IMR-90 (cell line): ENCODE measurements around the gene STX8. TPM values are rescaled to one million over a fixed set of nuclear protein-coding genes. Genes with fewer than 3 reads are reported as not detected.

ENCODE experiments used
- ATAC-seq: fragments of 200-7000 bp; cut with Tn5 transposase; 2 replicates; pipeline ENCODE4 v1.9.1; 2020; ENCODE audit warnings: low read depth, mild to moderate bottlenecking, moderate library complexity
- BruUV-seq: library from RNA; stranded (reverse); fragments of 400-500 nt; replicated peaks from 2 replicates; lab custom pipeline; 2021; lab: Mats Ljungman, UMichigan
- CTCF ChIA-PET: fragments of 300-600 bp; formaldehyde crosslinking; extraction: SDS; loops from one replicate; lab custom pipeline; 2021; ENCODE audit warnings: antibody characterized with exemption; lab: Yijun Ruan, JAX
- POLR2A ChIA-PET: fragments of 300-600 bp; sonication (Branson Sonifier 250); formaldehyde crosslinking; loops from one replicate; lab custom pipeline; 2022; ENCODE audit warnings: antibody characterized with exemption; ENCODE audit not compliant: unreplicated experiment; lab: Charles Lee
- DNase-seq: peaks from one replicate; pipeline ENCODE4 v3.0.0; 2013
- H2AFZ ChIP-seq: replicated peaks from 2 replicates; pipeline ENCODE3; 2013; ENCODE audit warnings: low read length, mild to moderate bottlenecking; ENCODE audit not compliant: poor library complexity
- H2AK5ac ChIP-seq: 2 replicates; pipeline ENCODE4 v1.6.1; 2013; ENCODE audit warnings: low read depth, low read length, inconsistent platforms
- H2AK9ac ChIP-seq: replicated peaks from 2 replicates; pipeline ENCODE3; 2013; ENCODE audit warnings: mild to moderate bottlenecking, low read depth, low read length, moderate library complexity; ENCODE audit not compliant: poor library complexity
- H2BK120ac ChIP-seq: 2 replicates; pipeline ENCODE4 v1.6.1; 2013; ENCODE audit warnings: low read depth, low read length, inconsistent platforms
- H2BK15ac ChIP-seq: 3 replicates; pipeline ENCODE4 v1.6.1; 2013; ENCODE audit warnings: low read depth, low read length, inconsistent platforms
- H2BK20ac ChIP-seq: 2 replicates; pipeline ENCODE4 v1.6.1; 2013; ENCODE audit warnings: low read depth, mild to moderate bottlenecking, inconsistent platforms, low read length, moderate library complexity
- H2BK5ac ChIP-seq: 2 replicates; pipeline ENCODE4 v1.6.1; 2013; ENCODE audit warnings: mild to moderate bottlenecking, low read depth, low read length, inconsistent platforms; ENCODE audit not compliant: poor library complexity, severe bottlenecking
- H3K14ac ChIP-seq: replicated peaks from 2 replicates; pipeline ENCODE4 v1.6.1; 2013; ENCODE audit warnings: low read depth, low read length, inconsistent platforms
- H3K18ac ChIP-seq: 2 replicates; pipeline ENCODE4 v1.6.1; 2013; ENCODE audit warnings: low read depth, low read length, control low read depth
- H3K23ac ChIP-seq: 2 replicates; pipeline ENCODE4 v1.6.1; 2013; ENCODE audit warnings: low read depth, low read length, inconsistent platforms
- H3K27ac ChIP-seq: 2 replicates; pipeline ENCODE4 v1.5.1; 2013; ENCODE audit warnings: mild to moderate bottlenecking, control low read depth, low read length; ENCODE audit not compliant: insufficient read depth
- H3K27me3 ChIP-seq: 2 replicates; pipeline ENCODE4 v1.6.1; 2013; ENCODE audit warnings: low read length; ENCODE audit not compliant: control insufficient read depth, insufficient read depth
- H3K36me3 ChIP-seq: 2 replicates; pipeline ENCODE4 v1.6.1; 2013; ENCODE audit warnings: low read length, mixed read lengths; ENCODE audit not compliant: control insufficient read depth, insufficient read depth
- H3K4ac ChIP-seq: 2 replicates; pipeline ENCODE4 v1.6.1; 2013; ENCODE audit warnings: low read depth, low read length, inconsistent platforms
- H3K4me1 ChIP-seq: 2 replicates; pipeline ENCODE4 v1.6.1; 2013; ENCODE audit warnings: low read length, mixed read lengths; ENCODE audit not compliant: control insufficient read depth, insufficient read depth
- H3K4me2 ChIP-seq: 2 replicates; pipeline ENCODE4 v1.6.1; 2013; ENCODE audit warnings: low read depth, mild to moderate bottlenecking, control low read depth, low read length, moderate library complexity
- H3K4me3 ChIP-seq: 2 replicates; pipeline ENCODE4 v1.5.1; 2013; ENCODE audit warnings: low read depth, mild to moderate bottlenecking, control low read depth, low read length, moderate library complexity; ENCODE audit not compliant: insufficient read depth
- H3K56ac ChIP-seq: 2 replicates; pipeline ENCODE4 v1.6.1; 2013; ENCODE audit warnings: low read length, inconsistent platforms; ENCODE audit not compliant: insufficient read depth; ENCODE audit errors: extremely low read depth
- H3K79me1 ChIP-seq, 2 experiments: 2 replicates each; pipeline ENCODE4 v1.6.1; 2013; ENCODE audit warnings: low read length in 2 of 2, inconsistent platforms in 1 of 2, low read depth in 1 of 2
- H3K9ac ChIP-seq: 2 replicates; pipeline ENCODE4 v1.6.1; 2013; ENCODE audit warnings: low read depth, low read length, control low read depth
- H3K9me1 ChIP-seq: 2 replicates; pipeline ENCODE4 v1.6.1; 2013; ENCODE audit warnings: low read length, inconsistent platforms; ENCODE audit not compliant: insufficient read depth
- H3K9me3 ChIP-seq: 2 replicates; pipeline ENCODE4 v1.6.1; 2013; ENCODE audit warnings: low read length; ENCODE audit not compliant: control insufficient read depth, insufficient read depth
- H4K20me1 ChIP-seq: 2 replicates; pipeline ENCODE4 v1.6.1; 2013; ENCODE audit warnings: low read length, inconsistent platforms; ENCODE audit not compliant: insufficient read depth
- H4K5ac ChIP-seq: 2 replicates; pipeline ENCODE4 v1.6.1; 2013; ENCODE audit warnings: mild to moderate bottlenecking, low read depth, low read length, control low read depth
- H4K8ac ChIP-seq, 2 experiments: 2 replicates each; pipeline ENCODE4 v1.6.1; 2013; ENCODE audit warnings: low read depth in 2 of 2, low read length in 2 of 2, control low read depth in 1 of 2, inconsistent platforms in 1 of 2
- H4K91ac ChIP-seq: 2 replicates; pipeline ENCODE4 v1.6.1; 2013; ENCODE audit warnings: low read depth, low read length, inconsistent platforms; ENCODE audit not compliant: insufficient read depth
- FOS ChIP-seq: fragments of 150-350 bp; IDR thresholded peaks from 2 replicates; pipeline ENCODE4 v1.6.1; 2016; ENCODE audit warnings: low read depth, low read length
- RFX5 ChIP-seq: IDR thresholded peaks from 2 replicates; pipeline ENCODE4 v1.8.0; 2012; ENCODE audit warnings: low read depth, mild to moderate bottlenecking, low read length, moderate library complexity
- WGBS, 2 experiments: methylation state at CpG; one replicate each; pipeline versions ENCODE4 v1.1.5 to v1.1.7; 2013; ENCODE audit warnings: missing lambda C conversion rate in 2 of 2; ENCODE audit not compliant: insufficient read length in 1 of 2; ENCODE audit errors: extremely low coverage in 2 of 2; 5-methylcytosine and 5-hydroxymethylcytosine counted together
- dilution Hi-C: fragments of 300-500 bp; cut with HindIII; formaldehyde crosslinking; loops from one replicate; pipeline ENCODE4 v1.14.3; 2018; ENCODE audit warnings: low sequenced_read_pairs; ENCODE audit not compliant: unreplicated experiment
- in situ Hi-C: fragments of 300-500 bp; cut with MboI; formaldehyde crosslinking; loops from 3 replicates; pipeline ENCODE4 v1.14.3; 2019; ENCODE audit warnings: low sequenced_read_pairs, inconsistent platforms, mixed read lengths
- intact Hi-C: fragments of 100-400 bp; cut with micrococcal nuclease; formaldehyde crosslinking; loops from 2 replicates; pipeline ENCODE4 v1.10.0; 2022
- polyA plus RNA-seq, 3 experiments: library from polyadenylated mRNA; depleted of rRNA; stranded (reverse); fragments of >200 nt; gene quantifications; 2 replicates each; pipeline ENCODE4 v1.2.3, GENCODE V29; 2012; ENCODE audit warnings: low replicate concordance in 1 of 3
- total RNA-seq: library from RNA; depleted of rRNA; stranded (reverse); fragments of >200 nt; gene quantifications from 2 replicates; pipeline ENCODE4 v1.2.3, GENCODE V29; 2012

The STX8 gene
- total and polyA plus RNA-seq, 2 of the 4 experiments (the other 2 are of a cell fraction) = 26.5 to 47.0 TPM

DNA sequence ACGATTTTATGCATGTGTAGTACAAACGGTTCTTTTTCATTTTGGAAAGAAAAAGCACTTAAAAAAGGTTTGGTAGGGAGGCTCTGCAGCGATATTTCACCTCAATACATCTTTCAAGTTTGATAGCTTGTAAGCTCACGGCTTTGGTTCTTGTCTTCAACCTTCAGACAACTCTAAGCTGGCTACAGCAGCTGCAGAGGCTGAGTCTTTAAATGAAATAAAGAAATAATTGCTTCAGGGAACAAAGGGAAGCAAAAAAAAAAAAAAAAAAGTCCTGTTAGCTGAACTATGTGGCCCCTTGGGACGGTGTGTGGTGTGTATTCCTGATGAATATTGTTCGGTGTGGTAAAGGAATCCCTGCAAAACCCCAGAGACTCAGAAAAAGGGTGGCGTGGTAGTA is 289.2 kb downstream of the STX8 start:
- no peak for ATAC-seq
- no peak overlapping the region for H4K91ac ChIP-seq
- no peaks in the 10 kb centered on the region for H3K79me1 ChIP-seq
- DNase-seq = no peak
- no peaks in the 10 kb centered on the region for H3K27me3 ChIP-seq
- no peak overlapping the region for H4K5ac ChIP-seq
- no peak overlapping the region for H2BK20ac ChIP-seq
- H3K23ac ChIP-seq = no peak overlapping the region
- no peak overlapping the region for H2AFZ ChIP-seq
- H2BK120ac ChIP-seq = no peak overlapping the region
- H2AK9ac ChIP-seq = no peak overlapping the region
- CTCF ChIA-PET = no interaction called here
- no peaks in the 10 kb centered on the region for H4K20me1 ChIP-seq
- no peak overlapping the region for H3K56ac ChIP-seq
- POLR2A ChIA-PET = no interaction called here
- H2BK15ac ChIP-seq = no peak overlapping the region
- H3K9me1 ChIP-seq = no peaks in the 10 kb centered on the region
- BruUV-seq = no TSS peak
- 83% methylated on average over 1 of the region's 7 CpGs; no CpG with 5 or more reads in 1 of the 2 experiments for WGBS, 2 experiments
- no peaks in the 10 kb centered on the region for H3K9me3 ChIP-seq
- intact Hi-C loops = no loop called here
- no peak overlapping the region for H3K27ac ChIP-seq
- H3K4me3 ChIP-seq = no peak overlapping the region
- H3K4me2 ChIP-seq = no peak overlapping the region
- in situ Hi-C loops = no loop called here
- H3K14ac ChIP-seq = no peak overlapping the region
- H2AK5ac ChIP-seq = no peak overlapping the region
- H2BK5ac ChIP-seq = no peak overlapping the region
- H3K36me3 ChIP-seq = no peaks in the 10 kb centered on the region
- TF ChIP-seq RFX5 = no peak
- no peak for TF ChIP-seq FOS
- peaks cover 4% of the 10 kb centered on the region; the same call in 1 of the 2 replicates for H3K4me1 ChIP-seq
- no peak overlapping the region for H3K18ac ChIP-seq
- dilution Hi-C loops = no loop called here
- H3K9ac ChIP-seq = no peak overlapping the region
- H3K4ac ChIP-seq = no peak overlapping the region
- H4K8ac ChIP-seq = no peak overlapping the region
